ENCODE results near the gene AGPAT2.

Gene AGPAT2

DNA sequence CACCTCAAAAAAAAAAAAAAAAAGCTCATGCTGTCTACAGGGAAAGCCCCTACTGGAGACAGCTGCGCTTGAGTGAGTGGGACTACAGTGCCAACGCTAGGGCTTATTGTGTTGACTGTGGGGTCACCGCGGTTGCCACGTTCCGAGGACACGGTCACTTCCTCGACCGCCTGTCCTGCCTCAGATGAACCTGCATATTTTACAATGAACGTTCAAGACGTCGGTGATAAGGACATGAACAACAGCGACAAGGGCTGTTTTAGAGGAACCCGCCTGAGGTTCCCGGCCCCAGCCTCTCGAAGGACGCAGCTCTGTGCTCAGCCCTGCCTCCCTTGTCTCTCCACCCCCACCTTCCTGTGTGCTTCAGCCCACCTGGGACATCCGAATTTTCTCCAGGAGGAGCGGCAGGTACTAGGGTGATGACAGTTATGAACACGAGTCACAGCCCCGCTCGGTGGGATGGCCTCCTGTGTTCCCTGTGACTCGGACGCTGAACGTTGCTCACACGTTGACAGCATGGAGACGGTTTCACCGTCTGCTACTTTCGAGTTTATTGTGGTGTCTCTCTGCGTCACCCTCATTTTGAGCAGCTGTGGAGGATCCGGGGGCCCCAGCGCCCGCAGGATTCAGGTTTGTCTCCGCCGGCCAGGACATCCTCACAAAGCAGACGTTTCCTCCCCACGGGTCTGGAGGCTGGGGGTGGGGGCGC, 13.9 kb upstream of the AGPAT2 start:
- peak; percentile 21 for DNase-seq (ENCODE audit: low read depth)

DNA sequence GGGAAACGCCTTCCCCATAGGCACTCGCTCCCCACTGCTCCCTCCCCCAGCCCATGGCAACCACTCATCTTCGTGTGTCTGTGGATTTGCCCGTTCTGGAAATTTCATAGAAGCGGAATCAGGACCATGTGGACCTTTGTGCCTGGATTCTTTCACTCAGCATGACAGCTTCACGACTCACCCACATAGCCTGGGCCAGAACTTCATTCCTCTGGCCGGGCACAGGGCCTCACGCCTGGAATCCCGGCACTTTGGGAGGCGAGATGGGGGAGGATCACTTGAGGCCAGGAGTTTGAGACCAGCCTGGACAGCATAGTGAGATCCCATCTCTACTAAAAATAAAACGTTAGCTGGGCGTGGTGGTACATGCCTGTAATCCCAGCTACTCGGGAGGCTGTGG, 13.0 kb upstream of the AGPAT2 start:
- no peak for DNase-seq (ENCODE audit: low read depth)

DNA sequence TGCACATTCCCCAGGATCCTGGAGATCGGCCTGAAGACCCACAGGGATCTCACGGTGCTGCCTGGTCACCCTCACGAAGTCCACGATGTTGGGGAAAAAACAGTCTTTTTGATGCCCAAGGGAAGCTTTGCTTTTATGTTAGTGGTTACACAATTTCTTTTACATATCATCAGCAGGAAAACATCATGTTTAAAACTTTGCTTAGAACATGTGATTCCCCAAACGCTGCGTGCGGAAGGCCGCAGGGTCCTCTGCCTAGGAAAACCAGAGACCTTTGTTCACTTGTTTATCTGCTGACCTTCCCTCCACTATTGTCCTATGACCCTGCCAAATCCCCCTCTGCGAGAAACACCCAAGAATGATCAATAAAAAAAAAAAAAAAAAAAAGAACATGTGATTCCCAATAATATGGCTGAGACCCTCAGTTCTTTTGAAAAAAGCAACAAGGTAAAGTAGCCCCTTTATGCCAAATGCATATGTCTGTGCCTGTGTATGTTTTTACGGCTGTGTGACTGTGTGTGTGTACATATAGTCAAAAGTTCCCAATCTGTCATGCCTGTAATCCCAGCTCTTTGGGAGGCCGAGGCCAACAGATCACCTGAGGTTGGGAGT, 11.5 kb upstream of the AGPAT2 start:
- no peak for DNase-seq (ENCODE audit: low read depth)

DNA sequence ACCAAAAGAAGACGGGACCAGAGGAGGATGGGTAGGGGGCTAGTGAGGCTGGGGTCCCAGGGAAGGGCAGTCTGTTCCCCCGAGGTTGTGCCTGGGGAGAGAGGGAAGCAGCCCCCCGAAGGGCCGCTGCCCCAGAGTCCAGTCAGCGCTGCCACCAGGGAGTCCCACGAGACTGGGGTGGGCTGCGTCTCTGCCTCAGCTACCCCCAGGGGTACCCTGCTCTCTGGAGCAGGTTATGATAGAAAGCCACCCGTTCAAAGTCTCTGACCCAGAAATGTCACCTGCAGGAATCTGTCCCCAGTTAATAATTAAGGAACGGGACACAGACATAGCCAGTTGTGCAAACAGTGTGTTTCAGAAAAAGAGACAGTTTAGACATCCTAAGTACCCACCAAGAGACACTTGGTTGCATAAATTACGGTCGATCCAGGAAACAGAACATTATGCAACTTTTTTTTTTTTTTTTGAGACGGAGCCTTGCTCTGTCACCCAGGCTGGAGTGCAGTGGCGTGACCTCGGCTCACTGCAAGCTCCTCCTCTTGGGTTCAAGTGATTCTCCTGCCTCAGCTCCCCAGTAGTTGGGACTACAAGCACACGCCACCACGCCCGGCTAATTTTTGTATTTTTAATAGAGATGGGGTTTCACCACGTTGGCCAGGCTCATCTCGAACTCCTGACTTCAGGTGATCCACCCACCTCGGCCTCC, 10.7 kb upstream of the AGPAT2 start:
- DNase-seq (ENCODE audit: low read depth): no peak

DNA sequence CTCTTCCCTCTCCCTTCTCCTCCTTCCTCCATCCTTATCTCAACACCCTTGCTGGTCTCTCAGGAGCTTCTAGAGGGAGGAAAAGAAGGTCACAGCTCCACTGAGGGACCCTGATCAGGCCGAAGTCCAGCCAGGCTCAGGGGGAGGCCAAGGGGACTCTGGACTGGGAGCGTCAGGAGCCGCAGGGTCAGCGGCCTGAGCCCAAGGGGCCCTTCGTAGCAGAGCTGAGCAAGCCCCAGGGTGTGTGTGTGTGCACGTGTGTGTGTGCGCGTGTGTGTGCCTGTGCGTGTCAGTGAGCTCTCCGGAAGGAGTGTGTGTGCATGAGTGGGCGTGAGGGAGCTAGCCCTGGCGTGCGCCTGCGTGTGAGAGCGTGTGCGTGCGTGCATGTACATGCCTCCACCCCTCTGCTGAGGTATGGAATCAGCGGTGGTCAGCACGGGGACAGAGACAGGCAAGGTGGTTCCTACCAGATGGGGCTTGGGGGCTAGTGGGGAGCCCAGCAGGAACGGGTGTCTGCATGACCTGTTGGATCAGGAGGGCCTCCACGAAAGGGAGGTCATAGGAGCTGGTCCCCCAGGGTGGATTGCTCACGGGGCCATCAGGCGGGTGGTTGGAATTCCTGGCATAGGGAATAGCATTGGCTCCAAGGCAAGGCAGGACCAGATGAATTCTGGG, 10.0 kb upstream of the AGPAT2 start:
- no peak for DNase-seq (ENCODE audit: low read depth)

DNA sequence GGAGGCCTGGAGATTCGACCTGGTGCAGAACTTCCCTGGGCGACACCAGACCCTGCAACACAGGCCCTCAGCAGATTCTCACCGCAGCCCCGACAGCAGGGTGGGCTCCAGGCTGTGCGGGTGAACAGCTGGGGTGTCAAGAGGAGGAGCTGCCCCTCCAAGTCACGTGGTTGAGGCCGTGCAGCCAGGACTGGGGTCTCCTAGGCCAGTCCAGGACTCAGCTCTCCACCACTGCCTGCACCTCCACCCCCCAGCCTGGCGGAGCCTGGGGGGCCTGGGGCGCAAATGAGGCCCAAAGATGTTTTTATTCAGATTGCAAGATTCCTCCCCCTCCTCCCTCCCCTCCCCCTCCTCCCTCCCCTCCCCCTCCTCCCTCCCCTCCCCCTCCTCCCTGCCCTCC, 9.2 kb upstream of the AGPAT2 start:
- DNase-seq (ENCODE audit: low read depth): no peak

DNA sequence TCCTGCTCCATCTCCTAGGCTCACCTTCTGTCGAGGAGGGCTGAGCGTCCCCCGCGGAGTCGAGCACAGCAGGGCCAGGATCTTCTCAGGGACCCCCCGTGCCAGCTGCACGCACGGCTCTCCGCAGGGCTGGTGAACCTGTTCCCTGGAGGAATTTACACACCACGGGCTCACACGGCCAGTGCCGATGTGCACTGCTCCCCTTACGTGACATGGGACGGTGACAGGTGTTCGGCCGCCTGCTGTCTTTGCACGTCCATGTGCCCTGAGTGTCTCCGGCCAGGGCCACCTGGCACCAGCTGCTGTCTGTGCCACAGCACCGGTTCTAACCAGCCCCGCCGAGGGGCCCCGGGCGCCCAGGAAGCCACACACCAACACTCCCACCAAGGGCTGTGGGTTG, 8.7 kb upstream of the AGPAT2 start:
- no peak for DNase-seq (ENCODE audit: low read depth)

DNA sequence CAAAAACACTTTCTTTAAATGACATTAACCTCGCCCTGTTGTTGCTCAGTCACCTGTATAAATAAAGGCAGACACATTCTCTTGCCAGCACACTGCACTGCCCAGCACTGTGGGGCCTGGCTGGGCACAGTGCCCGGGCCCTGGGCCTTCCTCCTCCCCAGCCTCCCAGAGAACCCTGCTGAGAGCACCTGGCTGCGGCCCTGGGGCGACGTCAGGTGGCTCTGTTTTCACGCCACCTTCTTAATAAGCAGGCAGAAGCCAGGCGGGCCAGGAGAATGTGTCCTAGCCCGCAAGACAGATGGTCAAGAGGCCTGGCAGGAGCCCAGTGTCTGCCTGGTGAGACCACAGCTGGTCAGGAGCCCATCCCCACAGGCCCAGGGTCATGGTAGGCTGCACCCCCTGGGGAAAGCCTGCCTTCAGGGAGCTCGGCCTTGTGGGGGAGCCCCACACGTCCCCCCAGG, 8.2 kb upstream of the AGPAT2 start:
- no peak for DNase-seq (ENCODE audit: low read depth)

DNA sequence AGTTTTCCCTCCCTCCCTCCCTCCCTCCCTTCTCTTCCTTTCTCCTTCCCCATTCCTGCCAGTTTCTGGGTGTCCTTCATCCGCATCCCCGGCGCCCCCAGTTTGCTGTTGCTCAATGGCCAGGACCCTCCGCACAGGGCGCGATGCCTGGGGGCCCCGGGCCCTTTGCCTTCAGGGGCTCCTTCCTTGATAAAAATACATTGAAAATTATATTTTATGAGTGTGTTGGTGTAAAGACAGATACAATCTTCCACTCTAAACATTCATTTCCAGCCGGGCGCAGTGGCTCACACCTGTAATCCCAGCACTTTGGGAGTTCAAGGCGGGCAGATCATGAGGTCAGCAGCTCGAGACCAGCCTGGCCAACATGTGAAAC, 7.6 kb upstream of the AGPAT2 start:
- no peak for DNase-seq (ENCODE audit: low read depth)

DNA sequence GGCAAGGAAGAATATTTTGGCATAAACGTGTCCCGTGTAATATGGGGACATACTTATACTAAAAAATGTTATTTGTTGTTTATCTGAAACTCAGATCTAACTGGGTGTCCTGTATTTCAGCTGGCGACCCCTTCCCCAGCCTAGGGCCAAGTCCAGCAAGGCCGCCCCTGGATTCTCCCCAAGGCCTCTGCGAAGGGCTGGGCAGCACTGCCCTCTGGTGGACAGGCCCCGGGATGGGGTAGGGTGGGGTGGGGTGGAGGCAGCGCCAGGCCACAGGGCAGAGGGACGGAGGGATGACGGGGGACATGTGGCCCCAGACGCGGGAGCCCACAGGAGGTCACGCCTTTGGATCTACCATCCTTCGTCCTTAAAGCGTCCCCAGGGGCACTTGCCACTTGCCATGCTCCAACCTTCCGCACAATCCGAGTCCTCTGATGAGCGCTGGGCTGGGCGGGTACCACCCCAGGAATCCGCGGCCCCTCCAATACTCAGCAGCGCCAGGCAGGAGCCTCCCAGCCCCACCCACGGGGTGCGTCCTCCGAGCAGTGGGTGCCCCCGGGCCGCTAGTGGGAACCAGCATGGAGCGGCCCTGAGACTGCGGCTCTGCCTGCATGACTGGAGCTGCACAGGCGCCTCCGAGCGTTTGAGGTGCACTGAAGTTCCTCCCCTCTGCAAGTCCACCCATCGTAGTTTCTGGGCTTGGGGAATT, 7.1 kb upstream of the AGPAT2 start:
- DNase-seq (ENCODE audit: low read depth): no peak

DNA sequence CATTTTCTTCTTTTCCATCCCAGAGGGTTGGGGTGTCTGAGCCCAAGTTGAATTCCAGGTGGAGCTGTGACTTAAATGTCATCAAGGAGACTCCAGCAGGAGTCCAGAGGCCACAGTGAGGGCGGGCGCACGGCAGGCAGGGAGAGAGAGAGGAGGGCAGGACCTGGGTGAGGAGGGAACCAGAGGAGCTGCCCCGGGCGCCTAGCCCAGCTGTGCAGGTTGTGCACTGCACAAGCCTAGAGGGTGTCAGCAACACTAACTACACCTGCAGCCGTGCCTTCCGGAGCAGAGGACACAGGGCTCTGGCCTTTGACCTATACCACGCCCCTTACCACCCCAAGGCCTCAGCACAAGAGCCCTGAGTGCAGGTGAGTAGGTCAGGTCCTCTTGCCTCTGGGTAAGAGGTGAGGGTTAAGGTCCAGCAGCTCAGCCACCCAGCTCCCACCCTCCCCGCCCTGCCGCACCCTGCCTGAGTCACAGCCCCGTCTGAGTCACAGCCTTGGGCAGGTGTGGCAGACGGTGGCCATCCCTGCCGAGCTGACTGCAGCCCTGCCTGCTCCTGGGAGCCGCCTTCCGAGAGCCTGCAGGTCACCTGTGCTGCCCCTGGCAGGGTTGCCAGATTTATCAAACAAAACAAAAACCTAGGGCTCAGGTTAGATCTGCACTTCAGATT, 6.4 kb upstream of the AGPAT2 start:
- no peak for DNase-seq (ENCODE audit: low read depth)

DNA sequence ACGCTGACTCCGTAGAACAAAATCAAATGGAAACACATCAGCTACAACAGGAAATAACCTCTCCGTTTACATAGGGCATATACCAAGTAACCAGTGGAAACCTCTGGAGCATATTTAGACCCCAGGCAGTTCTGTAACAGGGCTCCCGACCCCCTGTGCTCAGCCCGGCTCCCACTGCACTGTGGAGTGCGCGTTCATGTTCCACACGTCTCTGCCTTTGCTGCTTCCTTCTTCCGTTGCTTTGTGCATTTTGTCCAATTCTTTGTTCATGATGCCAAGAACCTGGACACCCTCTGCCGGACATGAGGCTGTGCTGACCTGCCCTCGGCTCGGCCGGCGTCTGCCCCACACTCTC, 5.9 kb upstream of the AGPAT2 start:
- no peak for DNase-seq (ENCODE audit: low read depth)

DNA sequence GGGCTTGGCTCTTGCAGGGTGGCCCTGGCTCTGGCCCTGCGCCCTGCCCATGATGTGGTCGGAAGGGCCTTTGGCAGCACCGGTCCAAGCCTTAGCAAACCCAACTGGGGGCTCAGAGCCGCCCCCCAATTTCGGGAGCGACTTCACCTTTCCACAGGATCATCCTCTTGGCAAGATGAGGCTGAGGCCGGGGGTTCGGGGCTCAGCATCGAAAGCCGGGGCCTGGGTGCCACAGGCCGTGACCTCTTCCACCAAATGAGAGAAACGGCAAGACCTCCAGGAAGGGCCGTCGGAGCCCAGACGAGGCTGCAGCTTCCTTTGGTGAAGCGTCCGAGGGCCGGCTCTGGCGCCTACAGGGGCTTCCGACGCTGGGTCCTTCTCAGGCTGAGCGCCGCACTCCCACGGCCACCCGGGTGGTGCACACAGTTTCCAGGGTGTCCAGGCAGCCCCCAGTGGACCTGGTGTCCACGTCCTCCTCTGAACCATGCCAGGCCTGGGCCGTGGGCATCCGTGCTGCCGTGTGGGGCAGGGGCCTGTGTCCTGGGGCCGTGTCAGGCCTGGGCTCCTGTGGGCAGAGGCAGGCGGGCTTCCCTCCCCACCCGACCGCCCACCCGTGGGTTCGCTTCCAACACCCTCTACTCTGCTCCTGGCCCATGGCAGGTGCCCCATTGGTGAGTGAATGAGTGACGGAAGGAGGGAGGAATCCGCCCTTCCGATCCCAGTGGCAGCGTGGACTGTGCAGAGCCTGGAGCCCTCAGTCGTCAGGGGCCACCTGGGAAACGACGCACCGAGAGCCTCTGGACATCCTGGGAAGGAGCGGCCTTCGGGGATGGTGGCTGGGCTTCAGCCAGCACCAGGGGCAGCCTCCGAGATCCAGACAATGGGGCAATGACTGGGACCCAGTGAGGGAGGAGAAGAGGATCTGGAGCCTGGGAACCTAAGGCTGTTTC, 5.2 kb upstream of the AGPAT2 start:
- no peak for DNase-seq (ENCODE audit: low read depth)

DNA sequence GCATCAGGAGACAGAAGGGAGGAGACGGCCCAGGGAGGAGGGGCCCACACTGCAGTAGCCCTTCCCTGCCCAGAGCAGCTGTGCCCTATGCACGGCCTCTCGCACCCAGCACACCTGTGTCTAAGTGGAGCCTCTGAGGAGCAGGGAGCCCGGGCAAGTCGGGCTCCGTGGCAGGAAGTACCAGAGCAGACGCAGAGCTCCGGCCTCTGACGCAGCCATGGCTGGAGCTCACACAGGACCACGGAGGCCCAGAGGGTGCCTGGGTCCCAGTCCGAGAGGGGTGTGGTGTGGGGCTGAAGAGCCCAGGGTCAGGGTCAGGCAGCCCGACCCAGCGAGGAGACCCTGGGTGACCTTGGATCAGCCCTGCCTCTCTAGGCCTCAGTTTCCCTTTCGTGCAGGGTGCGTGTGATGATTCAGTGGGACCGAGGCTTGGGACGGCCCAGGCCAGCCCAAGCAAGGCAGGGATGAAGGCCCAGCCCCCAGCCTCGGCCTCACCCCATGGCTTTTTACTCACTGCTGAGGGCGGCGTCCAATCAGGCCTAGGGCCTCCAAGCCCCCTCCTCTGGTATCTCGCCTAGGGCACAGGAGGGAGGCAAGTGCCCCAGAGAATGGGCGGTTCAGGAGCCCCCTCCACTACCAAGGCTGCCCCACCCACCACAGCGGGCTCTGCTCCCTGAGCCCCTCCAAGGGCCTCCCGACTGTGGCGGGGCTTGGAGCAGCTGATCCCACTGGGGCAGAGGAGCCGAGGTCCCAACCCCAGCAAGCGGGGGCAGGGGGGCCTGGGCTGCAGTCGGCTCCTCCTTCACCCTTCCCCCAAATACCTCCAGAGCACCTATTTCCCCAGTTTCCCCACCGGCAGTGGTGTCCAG, 4.3 kb upstream of the AGPAT2 start:
- DNase-seq (ENCODE audit: low read depth): no peak

DNA sequence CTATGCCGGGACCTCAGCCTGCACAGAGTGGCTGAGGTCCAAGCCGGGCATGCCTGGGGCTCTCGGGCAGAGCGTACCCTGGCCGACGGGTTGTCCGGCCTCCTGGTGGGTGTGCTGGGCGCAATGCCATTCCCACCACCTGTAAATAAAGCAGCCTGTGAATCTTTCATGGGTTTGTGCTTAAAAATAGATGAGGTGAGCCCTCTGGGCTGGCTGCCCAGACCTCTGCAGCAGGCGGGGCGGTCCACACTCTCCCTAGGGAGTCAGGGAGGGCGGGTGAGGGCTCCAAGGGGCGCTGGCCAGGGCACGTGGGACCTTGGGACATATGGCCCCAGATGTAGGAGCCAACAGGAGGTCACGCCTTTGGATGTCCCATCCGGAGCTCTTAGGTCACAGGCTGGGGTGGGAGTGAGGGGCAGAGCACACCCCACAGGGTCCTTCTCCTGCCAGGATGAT, 3.6 kb upstream of the AGPAT2 start:
- DNase-seq (ENCODE audit: low read depth): no peak

DNA sequence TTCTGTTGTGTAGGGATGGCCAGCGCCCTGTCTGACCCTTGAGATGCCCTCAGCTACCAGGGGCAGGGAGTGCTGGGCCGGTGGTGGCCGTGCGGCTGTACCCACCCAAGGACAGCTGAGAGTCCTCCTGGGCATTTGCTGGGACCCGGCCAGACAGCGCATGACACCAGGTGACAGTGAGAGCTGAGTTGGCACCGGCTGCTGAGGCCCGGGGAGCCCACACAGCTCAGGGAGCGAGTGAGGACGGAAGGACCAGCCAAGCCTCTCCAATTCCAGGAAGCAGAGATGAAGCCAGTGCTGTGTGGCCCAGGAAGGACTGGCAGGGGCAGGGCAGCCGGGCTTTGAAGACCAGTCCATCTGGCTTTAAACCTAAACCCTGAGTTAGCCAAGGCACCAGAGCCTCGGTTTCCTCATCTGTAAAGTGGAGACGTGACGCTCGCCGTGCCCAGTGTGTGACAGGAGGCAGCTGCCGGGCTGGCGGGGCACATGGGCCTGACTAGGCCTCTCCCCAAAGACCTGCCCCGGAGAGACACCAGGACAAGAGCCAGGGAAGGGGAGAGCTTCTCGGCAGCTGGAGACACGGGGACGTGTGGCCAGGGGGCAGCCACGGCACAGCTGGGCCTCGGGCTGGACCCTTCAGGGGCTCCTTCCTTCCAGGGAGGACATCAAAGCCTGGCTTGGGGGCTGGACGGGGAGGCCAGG, 3.0 kb upstream of the AGPAT2 start:
- DNase-seq (ENCODE audit: low read depth): no peak

DNA sequence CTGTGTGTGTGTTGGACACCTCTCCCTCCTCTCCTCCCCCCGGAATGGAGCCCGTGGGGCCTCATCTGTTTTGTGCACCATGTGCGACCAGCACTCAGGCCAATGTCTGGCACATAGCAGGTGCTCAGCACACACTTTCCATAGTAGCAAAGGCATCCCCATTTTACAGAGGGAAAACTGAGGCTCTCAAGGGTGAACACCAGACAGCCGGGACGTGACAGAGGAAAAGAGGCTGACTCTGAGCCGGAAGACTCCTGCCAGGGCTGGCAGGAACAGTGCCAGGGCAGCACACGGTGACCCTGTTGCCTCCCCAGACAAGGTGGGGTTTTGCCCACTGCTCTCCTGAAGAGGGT, 1.8 kb upstream of the AGPAT2 start:
- no peak for DNase-seq (ENCODE audit: low read depth)

DNA sequence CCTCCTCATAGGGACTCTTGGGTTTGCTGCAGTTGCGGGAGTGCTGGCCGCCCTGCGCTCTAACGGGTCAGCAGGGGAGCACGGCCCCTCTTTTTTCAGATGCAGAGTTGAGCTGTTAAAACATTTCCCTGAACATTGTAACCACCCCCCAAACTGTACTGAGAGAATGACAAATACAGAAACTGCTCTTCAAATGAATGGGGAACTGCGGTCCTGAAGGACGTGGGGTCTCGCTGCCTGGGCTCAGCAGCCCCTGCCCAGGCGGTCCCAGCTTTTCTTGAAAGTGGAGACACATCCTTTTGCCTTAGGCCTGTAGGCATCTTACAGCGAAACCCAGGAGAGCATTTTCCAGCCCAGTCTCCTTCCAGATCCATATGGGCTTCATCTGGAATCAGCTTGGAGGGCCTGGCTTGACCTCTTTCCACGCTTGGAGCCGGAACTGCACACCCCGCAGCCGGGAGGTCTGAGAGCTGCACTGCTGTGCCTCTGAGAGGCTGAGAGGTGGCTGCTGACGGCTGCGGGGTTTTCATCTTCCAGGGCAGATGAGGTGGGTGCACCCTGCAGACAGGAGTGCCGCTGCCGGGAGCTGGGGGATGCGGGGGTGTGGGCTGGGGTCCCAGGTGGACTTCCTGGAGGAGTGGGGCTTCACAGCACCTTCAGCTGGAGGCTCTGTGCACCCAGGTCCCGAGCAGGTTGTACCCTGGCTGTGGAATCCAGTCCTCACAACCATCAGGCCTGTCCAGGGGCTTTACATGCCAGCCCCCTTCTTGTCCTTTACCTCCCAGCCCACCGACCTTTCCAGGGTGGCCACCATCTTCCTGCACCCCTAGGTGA, 1.2 kb upstream of the AGPAT2 start:
- DNase-seq (ENCODE audit: low read depth): no peak

All from stimulated activated CD8-positive, alpha-beta memory T cell treated with anti-CD3 and anti-CD28 coated beads, Interleukin-12 subunit alpha, Interleukin-12 subunit beta, amount 100 ng/mL, for 4 hours (primary cell).